ENCODE data around the gene COQ4. TPM values are rescaled to one million over a fixed set of nuclear protein-coding genes. Genes with fewer than 3 reads are reported as not detected.
A peak's percentile ranks its signal among the peaks of the same experiment; 100 is the strongest.

The COQ4 gene
- total and polyA plus RNA-seq, 2 of the 8 experiments (the other 6 are each of a cell fraction or from before 2014, with no cell fraction given), result 32.3 to 58.8 TPM

- H4K20me1 ChIP-seq (replicated peaks in 1 of 2; ENCODE audit: control insufficient read depth in 1 of 2, insufficient read depth in 2 of 2, low read length in 2 of 2), result peaks cover 0 to 11% of the 10 kb centered on the region in 2 experiments
- H4K91ac ChIP-seq (replicated peaks; ENCODE audit: insufficient read length, low read length), result peak within 1 kb of the TSS; percentile 64
- H4K5ac ChIP-seq (ENCODE audit: insufficient read length, low read depth, low read length), result peak within 1 kb of the TSS; percentile 48
- H3K4me2 ChIP-seq (ENCODE audit: insufficient read depth in 1 of 2, low read depth in 2 of 2, low read length in 2 of 2), result peak within 1 kb of the TSS; percentile 77 to 90
- POLR2A ChIA-PET (ENCODE audit: partially characterized antibody), result interaction anchor here (0.9 to 6.2 kb wide), 9 partner anchors 9 to 95 kb away, joined by 3 to 52 read pairs (median 4); partner anchors contain the start of genes GOLGA2 and SWI5
- H3K4ac ChIP-seq (replicated peaks; ENCODE audit: insufficient read length, low read depth, low read length), result no peak within 1 kb of the TSS
- peaks cover 9 to 24% (median 14%) of the 10 kb centered on the region in 4 experiments for H3K27me3 ChIP-seq (replicated peaks in 1 of 4; ENCODE audit: control insufficient read depth in 3 of 4, extremely low read depth in 1 of 4, insufficient read depth in 3 of 4, low read length in 3 of 4)
- H3K4me3 ChIP-seq (ENCODE audit: extremely low read depth in 1 of 4, insufficient read depth in 2 of 4, low read depth in 3 of 4, low read length in 4 of 4), result peak within 1 kb of the TSS; percentile 82 to 96 (median 95)
- H3K9me3 ChIP-seq (ENCODE audit: insufficient read depth in 2 of 2, low read depth in 1 of 2, low read length in 1 of 2), result no peaks in the 10 kb centered on the region
- FAIRE-seq (no peak), DNase-seq (ENCODE audit: low read depth in 1 of 2, low spot score in 2 of 2) (peak; percentile 70 to 91)
- H3K23ac ChIP-seq (ENCODE audit: insufficient read length), result no peak within 1 kb of the TSS
- peak within 1 kb of the TSS; percentile 19; the same call in 1 of the 2 replicates for H4K8ac ChIP-seq (ENCODE audit: extremely low read depth, insufficient read depth, low read length)
- peak within 1 kb of the TSS; percentile 97 for H2AFZ ChIP-seq (ENCODE audit: low read length)
- no peak within 1 kb of the TSS; the same call in 1 of the 2 replicates for H3K27ac ChIP-seq (ENCODE audit: low read depth, low read length)
- H2AK5ac ChIP-seq (ENCODE audit: low read depth, low read length), result no peak within 1 kb of the TSS
- peak within 1 kb of the TSS; percentile 71; the same call in 1 of the 2 replicates for H2BK5ac ChIP-seq (ENCODE audit: low read depth, low read length)
- peaks cover 10% of the 10 kb centered on the region; the same call in 1 of the 2 replicates for H3K79me1 ChIP-seq (ENCODE audit: low read depth, low read length)
- CTCF ChIA-PET (ENCODE audit: partially characterized antibody), result interaction anchor here (0.7 to 25.1 kb wide), 6 partner anchors 8 to 76 kb away, joined by 3 to 544 read pairs (median 17); no protein-coding TSS in a partner anchor
- H3K18ac ChIP-seq (ENCODE audit: extremely low read depth, low read length), result peak within 1 kb of the TSS; percentile 48; the same call in 1 of the 2 replicates
- 3% methylated on average over 50 of the region's 55 CpGs; no CpG with 5 or more reads in 1 of the 2 experiments for WGBS, 2 experiments (ENCODE audit: extremely low coverage in 1 of 2, insufficient coverage in 1 of 2, insufficient read length in 1 of 2, insufficient replicate concordance in 2 of 2, low coverage in 1 of 2, low lambda C conversion rate in 2 of 2, missing lambda C conversion rate in 1 of 2)
- no peaks in the 10 kb centered on the region; a peak in 2 of 8 replicates for H3K36me3 ChIP-seq (ENCODE audit: control insufficient read depth in 2 of 4, insufficient read depth in 4 of 4, low read length in 3 of 4)
- H2BK120ac ChIP-seq (replicated peaks; ENCODE audit: low read depth, low read length), result no peak within 1 kb of the TSS
- peaks cover 7 to 25% of the 10 kb centered on the region in 2 experiments for H3K79me2 ChIP-seq (ENCODE audit: control insufficient read depth in 1 of 2, insufficient read depth in 2 of 2, low read length in 2 of 2)
- no peak within 1 kb of the TSS for H2BK15ac ChIP-seq (ENCODE audit: low read length)
- H3K56ac ChIP-seq (replicated peaks; ENCODE audit: insufficient read length, low read depth, low read length), result peak within 1 kb of the TSS; percentile 33
- H3K23me2 ChIP-seq (ENCODE audit: low read depth, low read length), result peaks cover 8% of the 10 kb centered on the region; the same call in 1 of the 2 replicates
- H2BK20ac ChIP-seq (ENCODE audit: low read length), result peak within 1 kb of the TSS; percentile 66; the same call in 1 of the 2 replicates
- no peak within 1 kb of the TSS for H2BK12ac ChIP-seq (ENCODE audit: low read depth, low read length)
- peaks cover 0 to 8% (median 3%) of the 10 kb centered on the region in 4 experiments; a peak in 4 of 7 replicates for H3K4me1 ChIP-seq (replicated peaks in 1 of 4; ENCODE audit: control insufficient read depth in 3 of 4, insufficient read depth in 4 of 4, low read length in 3 of 4)
- peak within 1 kb of the TSS; percentile 43 to 78 (median 70) for H3K9ac ChIP-seq (replicated peaks in 1 of 4; ENCODE audit: extremely low read depth in 1 of 4, low read depth in 3 of 4, low read length in 3 of 4)
- no peak within 1 kb of the TSS for H3K14ac ChIP-seq (ENCODE audit: insufficient read length)
- TF ChIP-seq EP300 (IDR thresholded peaks at IDR 0.05; ENCODE audit: borderline replicate concordance in 1 of 2, low read depth in 2 of 2, low read length in 2 of 2) (no peak), KDM1A (IDR thresholded peaks at IDR 0.05; ENCODE audit: borderline replicate concordance, low read length) (no peak), EGR1 (IDR thresholded peaks at IDR 0.05; ENCODE audit: borderline replicate concordance, low read depth, low read length) (peak; percentile 78), MAFK (IDR thresholded peaks at IDR 0.05; ENCODE audit: low read depth, low read length) (no peak), BRCA1 (IDR thresholded peaks at IDR 0.05; ENCODE audit: low read depth, low read length) (no peak), TEAD4 (IDR thresholded peaks at IDR 0.05; ENCODE audit: low read depth, low read length) (no peak), TBP (IDR thresholded peaks at IDR 0.05; ENCODE audit: low read depth, low read length) (peak; percentile 66; the same call in 1 of the 2 replicates), CREB1 (IDR thresholded peaks at IDR 0.05) (peak; percentile 27; the same call in 1 of the 2 replicates), POLR2A (IDR thresholded peaks at IDR 0.05; ENCODE audit: control extremely low read depth in 1 of 2, low read depth in 2 of 2, low read length in 2 of 2) (peak in 1 of 2 experiments; percentile 63; a peak in 2 of 3 replicates), KDM5A (IDR thresholded peaks at IDR 0.05; ENCODE audit: low read length) (peak; percentile 95), TAF1 (IDR thresholded peaks at IDR 0.05; ENCODE audit: low read depth, low read length) (peak; percentile 59; the same call in 1 of the 2 replicates)
These were observed 48.4 kb downstream of the COQ4 start, which contains the start of gene URM1 for GRCh38 chr9:128370752-128371629. URM1 (plus strand) TSS chr9:128371374; CDS start chr9:128371381, 7 bp downstream.
